ENCODE data around the gene CORIN.

The CORIN gene

DNA sequence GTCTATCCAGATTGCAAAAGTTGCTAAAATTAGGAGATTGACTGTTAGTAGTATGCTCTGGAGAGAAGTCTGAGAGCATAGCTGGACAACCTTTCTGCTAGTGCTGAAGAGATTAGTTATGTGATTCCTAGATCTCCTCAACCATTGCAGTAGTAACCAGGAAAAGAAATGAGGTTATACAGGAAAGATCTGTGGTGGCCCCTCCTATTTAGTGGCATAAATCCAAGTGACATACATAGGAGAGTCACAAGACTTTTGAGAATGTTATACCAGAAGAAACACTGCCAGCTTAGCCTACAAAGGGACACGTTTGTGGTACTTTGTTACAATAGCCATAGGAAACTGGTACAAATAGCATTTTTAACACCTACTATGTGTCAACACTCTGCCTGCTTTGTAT lies 247.5 kb downstream of the CORIN start:
- ChIA-PET CTCF (no interaction called here), POLR2A (no interaction called here)
- TF ChIP-seq FOXK2 (IDR thresholded peaks at IDR 0.05) (no peak), ELF4 (IDR thresholded peaks at IDR 0.05) (no peak), ARNT (IDR thresholded peaks at IDR 0.05) (no peak), L3MBTL2 (conservative IDR thresholded peaks at IDR 0.05) (no peak), CTBP1 (IDR thresholded peaks at IDR 0.05; ENCODE audit: borderline replicate concordance) (no peak), NFRKB (IDR thresholded peaks at IDR 0.05) (no peak), FOXA1 (IDR thresholded peaks at IDR 0.05) (no peak), SP1 (IDR thresholded peaks at IDR 0.05) (no peak), TARDBP (IDR thresholded peaks at IDR 0.05) (no peak), FOXM1 (IDR thresholded peaks at IDR 0.05; ENCODE audit: borderline replicate concordance) (no peak), LEF1 (IDR thresholded peaks at IDR 0.05; ENCODE audit: borderline replicate concordance) (no peak), SUZ12 (IDR thresholded peaks at IDR 0.05) (no peak), HDGF (IDR thresholded peaks at IDR 0.05; ENCODE audit: borderline replicate concordance) (no peak), BHLHE40 (IDR thresholded peaks at IDR 0.05; ENCODE audit: borderline replicate concordance) (no peak), ZNF384 (IDR thresholded peaks at IDR 0.05) (no peak)
- TF ChIP-seq, protein P1, sequence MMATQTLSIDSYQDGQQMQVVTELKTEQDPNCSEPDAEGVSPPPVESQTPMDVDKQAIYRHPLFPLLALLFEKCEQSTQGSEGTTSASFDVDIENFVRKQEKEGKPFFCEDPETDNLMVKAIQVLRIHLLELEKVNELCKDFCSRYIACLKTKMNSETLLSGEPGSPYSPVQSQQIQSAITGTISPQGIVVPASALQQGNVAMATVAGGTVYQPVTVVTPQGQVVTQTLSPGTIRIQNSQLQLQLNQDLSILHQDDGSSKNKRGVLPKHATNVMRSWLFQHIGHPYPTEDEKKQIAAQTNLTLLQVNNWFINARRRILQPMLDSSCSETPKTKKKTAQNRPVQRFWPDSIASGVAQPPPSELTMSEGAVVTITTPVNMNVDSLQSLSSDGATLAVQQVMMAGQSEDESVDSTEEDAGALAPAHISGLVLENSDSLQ (IDR thresholded peaks at IDR 0.05), result no peak
- no peak for DNase-seq (ENCODE audit: extremely low spot score)

DNA sequence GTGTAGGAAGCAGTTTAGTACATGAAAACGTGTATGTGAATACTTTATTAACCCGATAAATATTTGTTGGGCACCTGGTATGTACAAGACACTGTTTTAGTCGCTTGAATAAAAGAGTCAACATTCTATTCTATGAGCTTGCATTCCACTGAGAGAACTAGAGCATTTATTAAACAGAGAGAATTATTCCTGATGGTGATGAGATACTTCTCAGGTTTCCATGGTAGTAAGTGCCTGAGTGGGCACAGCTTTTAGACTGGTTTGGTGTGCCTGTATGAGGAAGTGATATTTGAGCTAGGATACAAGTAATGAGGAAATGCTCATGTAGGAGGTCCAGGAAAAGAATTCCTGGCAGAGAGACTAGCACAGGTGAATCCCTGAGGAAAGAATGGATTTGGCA lies 258.6 kb downstream of the CORIN start:
- POLR2A ChIA-PET, result no interaction called here
- no peak for TF ChIP-seq ELF4 (IDR thresholded peaks at IDR 0.05)
- no peak for TF ChIP-seq TARDBP (IDR thresholded peaks at IDR 0.05)
- TF ChIP-seq FOXK2 (IDR thresholded peaks at IDR 0.05), result no peak
- TF ChIP-seq FOXM1 (IDR thresholded peaks at IDR 0.05; ENCODE audit: borderline replicate concordance), result no peak
- TF ChIP-seq HDGF (IDR thresholded peaks at IDR 0.05; ENCODE audit: borderline replicate concordance), result no peak
- no peak for TF ChIP-seq SUZ12 (IDR thresholded peaks at IDR 0.05)
- TF ChIP-seq CTBP1 (IDR thresholded peaks at IDR 0.05; ENCODE audit: borderline replicate concordance), result no peak
- TF ChIP-seq, protein P1 (IDR thresholded peaks at IDR 0.05), result no peak
- TF ChIP-seq ZNF384 (IDR thresholded peaks at IDR 0.05), result no peak
- TF ChIP-seq SP1 (IDR thresholded peaks at IDR 0.05), result no peak
- TF ChIP-seq LEF1 (IDR thresholded peaks at IDR 0.05; ENCODE audit: borderline replicate concordance), result no peak
- TF ChIP-seq FOXA1 (IDR thresholded peaks at IDR 0.05), result no peak
- TF ChIP-seq BHLHE40 (IDR thresholded peaks at IDR 0.05; ENCODE audit: borderline replicate concordance), result no peak
- DNase-seq (ENCODE audit: extremely low spot score), result no peak
- CTCF ChIA-PET, result interaction anchor here (0.6 kb wide), 1 partner anchor 8 kb away, joined by 4 read pairs; no protein-coding TSS in a partner anchor

DNA sequence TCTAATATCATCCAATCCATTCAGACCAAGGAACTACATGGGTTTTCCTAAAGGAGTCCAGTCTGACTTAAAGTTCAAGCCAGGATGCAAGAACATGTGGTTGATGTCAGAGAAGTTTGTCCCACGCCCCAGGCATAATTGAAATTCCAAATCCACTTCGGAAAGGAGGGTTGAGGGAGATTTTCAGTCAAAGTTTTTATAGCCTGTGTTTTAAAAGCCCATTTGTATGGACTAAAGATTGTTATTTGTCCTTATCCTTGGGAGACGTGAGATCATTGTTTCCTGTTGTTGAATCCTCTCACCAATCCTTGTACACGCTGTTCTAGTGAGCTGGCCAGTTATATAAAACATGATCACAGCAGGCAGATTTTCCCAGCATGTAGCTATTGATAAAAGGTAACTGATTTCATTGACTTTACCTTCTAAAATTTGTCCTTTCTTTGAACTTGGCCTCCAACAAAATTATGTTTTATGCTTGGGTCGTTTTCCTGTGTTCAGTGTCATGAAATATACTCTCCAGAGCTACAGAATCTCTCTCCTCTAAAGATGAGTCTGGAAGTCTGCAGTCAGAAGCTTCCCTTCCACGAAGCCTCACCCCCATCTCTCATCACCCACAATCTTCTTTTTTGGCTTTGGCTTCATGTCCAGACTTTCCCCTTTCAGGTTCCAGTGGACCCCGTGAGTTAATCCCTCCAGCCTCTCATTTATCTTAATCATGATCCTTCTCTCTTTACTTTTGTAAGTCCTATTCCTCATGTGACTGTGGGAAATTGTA lies 259.9 kb downstream of the CORIN start:
- ChIA-PET POLR2A (no interaction called here), CTCF (no interaction called here)
- TF ChIP-seq CTBP1 (IDR thresholded peaks at IDR 0.05; ENCODE audit: borderline replicate concordance) (no peak), ELF4 (IDR thresholded peaks at IDR 0.05) (no peak), FOXM1 (IDR thresholded peaks at IDR 0.05; ENCODE audit: borderline replicate concordance) (no peak), L3MBTL2 (conservative IDR thresholded peaks at IDR 0.05) (no peak), TARDBP (IDR thresholded peaks at IDR 0.05) (no peak), SP1 (IDR thresholded peaks at IDR 0.05) (no peak), ARNT (IDR thresholded peaks at IDR 0.05) (no peak), SUZ12 (IDR thresholded peaks at IDR 0.05) (no peak), ZNF384 (IDR thresholded peaks at IDR 0.05) (no peak), LEF1 (IDR thresholded peaks at IDR 0.05; ENCODE audit: borderline replicate concordance) (no peak), FOXK2 (IDR thresholded peaks at IDR 0.05) (no peak), NFRKB (IDR thresholded peaks at IDR 0.05) (no peak), BHLHE40 (IDR thresholded peaks at IDR 0.05; ENCODE audit: borderline replicate concordance) (no peak), FOXA1 (IDR thresholded peaks at IDR 0.05) (no peak)
- TF ChIP-seq, protein P1 (IDR thresholded peaks at IDR 0.05), result no peak
- no peak for DNase-seq (ENCODE audit: extremely low spot score)

DNA sequence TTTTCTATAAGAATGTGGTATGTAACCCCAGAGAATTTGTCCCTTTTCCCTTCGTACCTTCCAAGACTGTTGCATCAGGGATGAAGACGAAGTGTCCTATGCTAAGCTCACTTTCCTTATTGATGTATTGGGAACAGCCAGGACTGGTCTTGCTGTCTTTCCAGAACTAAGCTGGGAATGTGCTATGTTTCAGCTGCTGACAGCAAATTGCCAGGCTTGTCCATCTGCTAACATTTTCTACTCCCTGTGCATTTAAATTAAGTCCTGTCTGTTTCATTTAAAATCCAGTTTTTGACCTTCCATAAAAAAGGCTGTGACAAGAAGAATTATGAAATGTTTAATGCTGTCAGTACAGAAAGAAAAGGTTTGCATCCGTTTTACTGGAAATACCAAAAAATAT lies 264.9 kb downstream of the CORIN start:
- POLR2A ChIA-PET, result no interaction called here
- CTCF ChIA-PET, result no interaction called here
- TF ChIP-seq FOXM1 (IDR thresholded peaks at IDR 0.05; ENCODE audit: borderline replicate concordance) (no peak), NFRKB (IDR thresholded peaks at IDR 0.05) (no peak), HDGF (IDR thresholded peaks at IDR 0.05; ENCODE audit: borderline replicate concordance) (no peak), ARNT (IDR thresholded peaks at IDR 0.05) (no peak), CTBP1 (IDR thresholded peaks at IDR 0.05; ENCODE audit: borderline replicate concordance) (no peak), TARDBP (IDR thresholded peaks at IDR 0.05) (no peak), LEF1 (IDR thresholded peaks at IDR 0.05; ENCODE audit: borderline replicate concordance) (no peak), ELF4 (IDR thresholded peaks at IDR 0.05) (no peak), SUZ12 (IDR thresholded peaks at IDR 0.05) (no peak), FOXA1 (IDR thresholded peaks at IDR 0.05) (no peak), ZNF384 (IDR thresholded peaks at IDR 0.05) (no peak), L3MBTL2 (conservative IDR thresholded peaks at IDR 0.05) (no peak), FOXK2 (IDR thresholded peaks at IDR 0.05) (no peak), SP1 (IDR thresholded peaks at IDR 0.05) (no peak), BHLHE40 (IDR thresholded peaks at IDR 0.05; ENCODE audit: borderline replicate concordance) (no peak)
- TF ChIP-seq, protein P1 (IDR thresholded peaks at IDR 0.05), result no peak
- DNase-seq (ENCODE audit: extremely low spot score), result no peak

DNA sequence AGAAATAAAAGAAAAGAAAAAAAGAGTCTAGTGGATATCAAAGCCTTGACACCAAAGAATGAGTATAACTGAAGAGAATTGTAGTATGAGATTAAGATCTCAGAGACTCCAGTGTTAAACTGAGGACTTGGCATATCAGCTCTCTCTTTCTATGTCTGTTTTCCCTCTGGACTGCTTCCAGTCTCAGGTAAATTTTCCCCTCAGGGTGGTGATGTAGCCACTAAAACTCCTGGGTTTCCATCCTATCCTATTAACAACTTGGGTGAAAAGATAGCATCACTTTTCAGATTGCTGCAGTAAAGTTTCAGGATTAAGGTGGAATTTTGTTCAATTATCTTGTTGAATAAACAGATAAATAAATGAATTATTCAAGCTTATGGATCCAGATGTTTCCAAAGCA lies 267.1 kb downstream of the CORIN start:
- DNase-seq (ENCODE audit: extremely low spot score), result no peak
- CTCF ChIA-PET, result interaction anchor here (0.6 kb wide), 1 partner anchor 8 kb away, joined by 4 read pairs; no protein-coding TSS in a partner anchor
- TF ChIP-seq SP1 (IDR thresholded peaks at IDR 0.05), result no peak
- TF ChIP-seq TARDBP (IDR thresholded peaks at IDR 0.05), result no peak
- no peak for TF ChIP-seq FOXK2 (IDR thresholded peaks at IDR 0.05)
- TF ChIP-seq HDGF (IDR thresholded peaks at IDR 0.05; ENCODE audit: borderline replicate concordance), result no peak
- TF ChIP-seq FOXM1 (IDR thresholded peaks at IDR 0.05; ENCODE audit: borderline replicate concordance), result no peak
- TF ChIP-seq BHLHE40 (IDR thresholded peaks at IDR 0.05; ENCODE audit: borderline replicate concordance), result no peak
- TF ChIP-seq ARNT (IDR thresholded peaks at IDR 0.05), result no peak
- TF ChIP-seq ELF4 (IDR thresholded peaks at IDR 0.05), result no peak
- TF ChIP-seq LEF1 (IDR thresholded peaks at IDR 0.05; ENCODE audit: borderline replicate concordance), result no peak
- TF ChIP-seq L3MBTL2 (conservative IDR thresholded peaks at IDR 0.05), result no peak
- no peak for TF ChIP-seq FOXA1 (IDR thresholded peaks at IDR 0.05)
- TF ChIP-seq SUZ12 (IDR thresholded peaks at IDR 0.05), result no peak
- TF ChIP-seq, protein P1 (IDR thresholded peaks at IDR 0.05), result no peak
- no peak for TF ChIP-seq ZNF384 (IDR thresholded peaks at IDR 0.05)
- POLR2A ChIA-PET, result no interaction called here

Data from HEK293T (cell line).